SK-N-SH (cell line): ENCODE measurements around the gene RFT1.

Experiments used
- CTCF ChIP-seq: fragments of 200-600 bp; sonication (generic); IDR thresholded peaks from 2 replicates; pipeline ENCODE4 v1.6.1; 2017; ENCODE audit warnings: antibody characterized with exemption, mild to moderate bottlenecking, moderate library complexity
- GABPA ChIP-seq: IDR thresholded peaks from 2 replicates; pipeline ENCODE4 v1.4.0; 2012; ENCODE audit warnings: low read depth, mild to moderate bottlenecking
- JUND ChIP-seq: IDR thresholded peaks from 2 replicates; pipeline ENCODE4 v1.4.0; 2012
- MAX ChIP-seq: IDR thresholded peaks from 2 replicates; pipeline ENCODE4 v1.4.0; 2012; ENCODE audit warnings: low read depth
- POLR2AphosphoS5 ChIP-seq: IDR thresholded peaks from 2 replicates; pipeline ENCODE4 v1.6.1; 2012; ENCODE audit warnings: low read depth, low read length
- TAF1 ChIP-seq: IDR thresholded peaks from 2 replicates; pipeline ENCODE4 v1.6.1; 2012; ENCODE audit warnings: low read depth, mild to moderate bottlenecking, low read length, moderate library complexity, borderline replicate concordance
- TF ChIP-seq, protein P1 (sequence below): IDR thresholded peaks from 2 replicates; pipeline ENCODE4 v1.6.1; 2012; ENCODE audit warnings: mild to moderate bottlenecking, low read depth, low read length, moderate library complexity

DNA sequence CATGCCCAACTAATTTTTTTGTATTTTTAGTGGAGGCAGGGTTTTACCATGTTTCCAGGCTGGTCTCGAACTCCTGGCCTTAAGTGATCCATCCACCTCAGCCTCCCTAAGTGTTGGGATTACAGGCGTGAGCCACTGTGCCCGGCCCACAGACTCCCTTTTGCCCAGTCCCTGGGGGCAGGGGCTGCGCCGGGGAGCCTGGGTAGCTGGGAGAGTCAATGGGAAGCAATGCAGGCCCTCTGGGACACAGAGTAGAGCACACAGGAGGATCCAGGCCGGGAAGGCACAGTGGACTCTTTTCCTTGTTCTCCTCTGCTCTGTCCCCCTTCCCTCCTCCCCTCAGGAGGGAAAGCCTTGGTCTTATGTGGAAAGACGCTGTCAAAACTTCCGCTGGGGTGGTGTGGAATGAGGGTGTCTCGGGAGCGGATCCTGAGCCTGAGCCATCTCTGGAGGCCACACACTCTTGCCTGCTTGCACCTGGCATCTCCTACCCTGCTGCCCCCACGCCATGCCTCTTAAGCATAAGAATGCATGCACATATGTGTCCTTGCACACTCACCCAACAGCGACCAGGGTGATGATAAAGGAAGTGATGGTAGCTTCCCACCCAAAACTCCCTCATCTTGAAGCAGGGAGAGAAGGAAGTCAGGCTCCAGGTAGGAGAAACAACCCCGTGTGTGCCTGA lies 18.9 kb upstream of the RFT1 start:
- TF ChIP-seq, protein P1, sequence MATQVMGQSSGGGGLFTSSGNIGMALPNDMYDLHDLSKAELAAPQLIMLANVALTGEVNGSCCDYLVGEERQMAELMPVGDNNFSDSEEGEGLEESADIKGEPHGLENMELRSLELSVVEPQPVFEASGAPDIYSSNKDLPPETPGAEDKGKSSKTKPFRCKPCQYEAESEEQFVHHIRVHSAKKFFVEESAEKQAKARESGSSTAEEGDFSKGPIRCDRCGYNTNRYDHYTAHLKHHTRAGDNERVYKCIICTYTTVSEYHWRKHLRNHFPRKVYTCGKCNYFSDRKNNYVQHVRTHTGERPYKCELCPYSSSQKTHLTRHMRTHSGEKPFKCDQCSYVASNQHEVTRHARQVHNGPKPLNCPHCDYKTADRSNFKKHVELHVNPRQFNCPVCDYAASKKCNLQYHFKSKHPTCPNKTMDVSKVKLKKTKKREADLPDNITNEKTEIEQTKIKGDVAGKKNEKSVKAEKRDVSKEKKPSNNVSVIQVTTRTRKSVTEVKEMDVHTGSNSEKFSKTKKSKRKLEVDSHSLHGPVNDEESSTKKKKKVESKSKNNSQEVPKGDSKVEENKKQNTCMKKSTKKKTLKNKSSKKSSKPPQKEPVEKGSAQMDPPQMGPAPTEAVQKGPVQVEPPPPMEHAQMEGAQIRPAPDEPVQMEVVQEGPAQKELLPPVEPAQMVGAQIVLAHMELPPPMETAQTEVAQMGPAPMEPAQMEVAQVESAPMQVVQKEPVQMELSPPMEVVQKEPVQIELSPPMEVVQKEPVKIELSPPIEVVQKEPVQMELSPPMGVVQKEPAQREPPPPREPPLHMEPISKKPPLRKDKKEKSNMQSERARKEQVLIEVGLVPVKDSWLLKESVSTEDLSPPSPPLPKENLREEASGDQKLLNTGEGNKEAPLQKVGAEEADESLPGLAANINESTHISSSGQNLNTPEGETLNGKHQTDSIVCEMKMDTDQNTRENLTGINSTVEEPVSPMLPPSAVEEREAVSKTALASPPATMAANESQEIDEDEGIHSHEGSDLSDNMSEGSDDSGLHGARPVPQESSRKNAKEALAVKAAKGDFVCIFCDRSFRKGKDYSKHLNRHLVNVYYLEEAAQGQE: no peak
- TF ChIP-seq CTCF: no peak
- no peak for TF ChIP-seq JUND
- no peak for TF ChIP-seq POLR2AphosphoS5
- no peak for TF ChIP-seq GABPA
- TF ChIP-seq MAX: no peak
- TF ChIP-seq TAF1: no peak
